ENCODE results near the gene UROC1.

UROC1 gene

DNA sequence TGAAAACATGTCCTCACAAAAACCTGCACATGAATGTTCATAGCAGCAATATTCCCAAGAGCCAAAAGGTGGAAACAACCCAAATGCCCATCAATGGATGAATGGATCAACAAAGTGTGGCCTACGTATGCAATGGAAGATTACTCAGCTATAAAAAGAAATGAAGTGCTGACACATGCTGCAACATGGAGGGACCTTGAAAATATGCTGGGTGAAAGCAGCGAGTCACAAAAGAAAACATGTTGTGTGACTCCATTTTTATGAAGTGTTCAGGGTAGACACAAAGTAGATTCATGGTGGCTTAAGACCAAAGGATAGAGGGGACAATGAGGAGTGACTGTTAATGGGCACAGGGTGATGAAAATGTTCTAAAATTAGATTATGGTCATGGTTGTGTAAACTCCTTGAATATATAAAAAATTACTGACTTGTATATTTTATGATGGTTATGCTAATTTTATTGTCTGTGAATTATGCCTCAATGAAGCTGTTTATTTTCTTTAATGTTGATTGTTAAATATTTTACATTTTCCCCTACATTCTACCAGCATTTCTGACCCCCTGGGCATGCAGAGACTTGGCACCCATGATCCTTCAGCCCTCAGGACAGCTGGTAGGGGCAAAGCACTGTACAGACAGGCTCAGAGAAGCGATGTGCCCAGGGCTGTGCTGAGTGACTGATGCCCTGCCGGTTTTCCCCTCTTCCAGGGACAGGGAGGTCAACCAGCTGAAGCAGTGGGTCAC is 85.0 kb downstream of the UROC1 start:
- DNase-seq (ENCODE audit: low read depth) = peak; percentile 5
- TF ChIP-seq, protein P1, sequence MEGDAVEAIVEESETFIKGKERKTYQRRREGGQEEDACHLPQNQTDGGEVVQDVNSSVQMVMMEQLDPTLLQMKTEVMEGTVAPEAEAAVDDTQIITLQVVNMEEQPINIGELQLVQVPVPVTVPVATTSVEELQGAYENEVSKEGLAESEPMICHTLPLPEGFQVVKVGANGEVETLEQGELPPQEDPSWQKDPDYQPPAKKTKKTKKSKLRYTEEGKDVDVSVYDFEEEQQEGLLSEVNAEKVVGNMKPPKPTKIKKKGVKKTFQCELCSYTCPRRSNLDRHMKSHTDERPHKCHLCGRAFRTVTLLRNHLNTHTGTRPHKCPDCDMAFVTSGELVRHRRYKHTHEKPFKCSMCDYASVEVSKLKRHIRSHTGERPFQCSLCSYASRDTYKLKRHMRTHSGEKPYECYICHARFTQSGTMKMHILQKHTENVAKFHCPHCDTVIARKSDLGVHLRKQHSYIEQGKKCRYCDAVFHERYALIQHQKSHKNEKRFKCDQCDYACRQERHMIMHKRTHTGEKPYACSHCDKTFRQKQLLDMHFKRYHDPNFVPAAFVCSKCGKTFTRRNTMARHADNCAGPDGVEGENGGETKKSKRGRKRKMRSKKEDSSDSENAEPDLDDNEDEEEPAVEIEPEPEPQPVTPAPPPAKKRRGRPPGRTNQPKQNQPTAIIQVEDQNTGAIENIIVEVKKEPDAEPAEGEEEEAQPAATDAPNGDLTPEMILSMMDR (IDR thresholded peaks at IDR 0.05; ENCODE audit: low read length, missing control alignments) = no peak
- H3K4me3 ChIP-seq (replicated peaks; ENCODE audit: low read depth, low read length) = no peak overlapping the region

All from fibroblast of pulmonary artery (primary cell).